Smooth muscle cell (in vitro differentiated cells): ENCODE results near the gene NTRK2. TPM values are rescaled to one million over a fixed set of nuclear protein-coding genes. Genes with fewer than 3 reads are reported as not detected.

Experiments
- DNase-seq: peaks from one replicate; lab custom pipeline; 2025; ENCODE audit not compliant: unreplicated experiment; lab: John Stamatoyannopoulos, UW
- H2AFZ ChIP-seq: fragments of 200-600 bp; sonication (generic); 2 replicates; pipeline ENCODE4 v1.6.0; 2016; ENCODE audit warnings: antibody characterized with exemption, low read depth, mild to moderate bottlenecking
- H3F3A ChIP-seq: fragments of 200-600 bp; sonication (generic); 2 replicates; pipeline ENCODE4 v1.6.0; 2017; ENCODE audit warnings: antibody characterized with exemption, low read depth
- H3K27ac ChIP-seq: fragments of 200-600 bp; sonication (generic); 2 replicates; pipeline ENCODE4 v1.5.1; 2016; ENCODE audit warnings: low read depth, mild to moderate bottlenecking
- H3K27me3 ChIP-seq: fragments of 200-600 bp; sonication (generic); 2 replicates; pipeline ENCODE4 v1.6.1; 2016; ENCODE audit warnings: low read depth, mild to moderate bottlenecking
- H3K36me3 ChIP-seq: fragments of 200-600 bp; sonication (generic); 2 replicates; pipeline ENCODE4 v1.5.1; 2016; ENCODE audit warnings: low read depth
- H3K4me1 ChIP-seq: fragments of 200-600 bp; sonication (generic); 2 replicates; pipeline ENCODE4 v1.5.1; 2016; ENCODE audit warnings: low read depth
- H3K4me2 ChIP-seq: fragments of 200-600 bp; sonication (generic); 2 replicates; pipeline ENCODE4 v1.6.0; 2016; ENCODE audit warnings: mild to moderate bottlenecking
- H3K4me3 ChIP-seq: fragments of 200-600 bp; sonication (generic); 2 replicates; pipeline ENCODE4 v1.5.1; 2016; ENCODE audit warnings: mild to moderate bottlenecking
- H3K79me2 ChIP-seq: fragments of 200-600 bp; sonication (generic); 2 replicates; pipeline ENCODE4 v1.6.0; 2016; ENCODE audit warnings: low read depth, mild to moderate bottlenecking
- H3K9ac ChIP-seq: fragments of 200-600 bp; sonication (generic); 2 replicates; pipeline ENCODE4 v1.6.0; 2016; ENCODE audit warnings: low read depth
- H3K9me3 ChIP-seq: fragments of 200-600 bp; sonication (generic); replicated peaks from 2 replicates; pipeline ENCODE4 v1.5.1; 2016; ENCODE audit warnings: low read depth
- H4K20me1 ChIP-seq: fragments of 200-600 bp; sonication (generic); 2 replicates; pipeline ENCODE4 v1.6.0; 2016; ENCODE audit warnings: low read depth
- WGBS: methylation state at CpG from one replicate; pipeline ENCODE4 v1.1.7; 2016; ENCODE audit warnings: low lambda C conversion rate; 5-methylcytosine and 5-hydroxymethylcytosine counted together
- polyA plus RNA-seq: library from polyadenylated mRNA; unstranded; fragments of >200 nt; fragmentation: Nextera tagmentation; extraction: Ambion mirVana; gene quantifications from 2 replicates; pipeline ENCODE4 v1.2.1, GENCODE V29; 2016
- total RNA-seq: library from RNA; depleted of rRNA; stranded (reverse); fragments of >200 nt; gene quantifications from 2 replicates; pipeline ENCODE4 v1.2.3, GENCODE V29; 2014
- TF ChIP-seq, protein P1 (sequence below): fragments of 200-600 bp; sonication (generic); IDR thresholded peaks from 2 replicates; pipeline ENCODE4 v1.5.1; 2017; ENCODE audit warnings: borderline replicate concordance, mild to moderate bottlenecking, antibody characterized with exemption; ENCODE audit not compliant: insufficient read depth, poor library complexity, severe bottlenecking

Gene NTRK2
- total and polyA plus RNA-seq, 2 experiments from 2014 or later: 1.7 to 3.9 TPM

- Histone ChIP-seq H3F3A (no peaks in the 10 kb centered on the region), H3K4me2 (no peak overlapping the region), H3K9ac (no peak overlapping the region), H3K79me2 (no peaks in the 10 kb centered on the region), H3K9me3 (no peaks in the 10 kb centered on the region), H3K36me3 (no peaks in the 10 kb centered on the region), H3K27ac (no peak overlapping the region), H3K4me3 (no peak overlapping the region), H3K27me3 (peaks cover 56% of the 10 kb centered on the region), H4K20me1 (no peaks in the 10 kb centered on the region), H2AFZ (no peak overlapping the region), H3K4me1 (no peaks in the 10 kb centered on the region)
- 88% methylated on average over 8 of the region's 8 CpGs for WGBS
- TF ChIP-seq, protein P1, sequence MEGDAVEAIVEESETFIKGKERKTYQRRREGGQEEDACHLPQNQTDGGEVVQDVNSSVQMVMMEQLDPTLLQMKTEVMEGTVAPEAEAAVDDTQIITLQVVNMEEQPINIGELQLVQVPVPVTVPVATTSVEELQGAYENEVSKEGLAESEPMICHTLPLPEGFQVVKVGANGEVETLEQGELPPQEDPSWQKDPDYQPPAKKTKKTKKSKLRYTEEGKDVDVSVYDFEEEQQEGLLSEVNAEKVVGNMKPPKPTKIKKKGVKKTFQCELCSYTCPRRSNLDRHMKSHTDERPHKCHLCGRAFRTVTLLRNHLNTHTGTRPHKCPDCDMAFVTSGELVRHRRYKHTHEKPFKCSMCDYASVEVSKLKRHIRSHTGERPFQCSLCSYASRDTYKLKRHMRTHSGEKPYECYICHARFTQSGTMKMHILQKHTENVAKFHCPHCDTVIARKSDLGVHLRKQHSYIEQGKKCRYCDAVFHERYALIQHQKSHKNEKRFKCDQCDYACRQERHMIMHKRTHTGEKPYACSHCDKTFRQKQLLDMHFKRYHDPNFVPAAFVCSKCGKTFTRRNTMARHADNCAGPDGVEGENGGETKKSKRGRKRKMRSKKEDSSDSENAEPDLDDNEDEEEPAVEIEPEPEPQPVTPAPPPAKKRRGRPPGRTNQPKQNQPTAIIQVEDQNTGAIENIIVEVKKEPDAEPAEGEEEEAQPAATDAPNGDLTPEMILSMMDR: no peak
- DNase-seq: no peak
These were observed 276.5 kb downstream of the NTRK2 start for GRCh38 chr9:84945878-84946538.

DNA sequence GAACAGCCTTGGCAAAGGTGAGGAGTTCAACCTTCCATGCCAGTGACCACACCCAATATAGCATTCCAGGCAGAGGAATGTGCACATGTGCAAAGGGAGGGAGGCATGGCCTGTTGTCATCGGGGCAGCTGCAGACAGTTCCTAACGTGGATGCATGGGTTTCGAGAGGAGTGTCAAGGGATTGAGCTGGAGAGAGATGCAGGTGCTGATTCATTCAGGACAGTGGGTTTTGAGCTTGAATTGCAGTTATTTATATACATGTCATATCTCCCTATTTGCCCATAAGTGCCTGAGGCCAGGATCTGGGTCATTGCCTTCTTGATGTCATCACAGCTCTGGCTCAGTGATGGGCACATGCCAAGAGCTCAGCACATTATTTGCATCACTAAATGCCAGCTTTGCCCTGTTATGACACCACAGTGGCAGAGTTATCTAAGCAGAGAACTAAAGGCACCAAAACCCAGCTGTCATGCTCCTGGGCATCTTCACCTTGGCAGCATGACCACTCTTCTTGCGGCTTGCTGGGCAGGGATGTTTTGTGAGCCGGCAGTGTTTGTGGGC, 278.0 kb downstream of the NTRK2 start:
- Histone ChIP-seq H3K27ac (no peak overlapping the region), H3K36me3 (no peaks in the 10 kb centered on the region), H3K4me1 (no peaks in the 10 kb centered on the region), H2AFZ (no peak overlapping the region), H3F3A (no peaks in the 10 kb centered on the region), H3K4me2 (no peak overlapping the region), H3K4me3 (no peak overlapping the region), H3K79me2 (no peaks in the 10 kb centered on the region), H3K9ac (no peak overlapping the region), H4K20me1 (no peaks in the 10 kb centered on the region), H3K27me3 (peaks cover 70% of the 10 kb centered on the region), H3K9me3 (no peaks in the 10 kb centered on the region)
- WGBS: 87% methylated on average over 5 of the region's 5 CpGs
- TF ChIP-seq, protein P1: no peak
- no peak for DNase-seq

- Histone ChIP-seq H3K79me2 (no peaks in the 10 kb centered on the region), H3F3A (no peaks in the 10 kb centered on the region), H3K4me2 (no peak overlapping the region), H3K4me3 (no peak overlapping the region), H3K27ac (no peak overlapping the region), H4K20me1 (no peaks in the 10 kb centered on the region), H3K36me3 (no peaks in the 10 kb centered on the region), H3K9ac (no peak overlapping the region), H3K9me3 (no peaks in the 10 kb centered on the region), H3K27me3 (peaks cover 64% of the 10 kb centered on the region), H2AFZ (no peak overlapping the region), H3K4me1 (no peaks in the 10 kb centered on the region)
- no peak for DNase-seq
- 97% methylated on average over 4 of the region's 4 CpGs for WGBS
- TF ChIP-seq, protein P1: no peak
These were observed 279.7 kb downstream of the NTRK2 start for GRCh38 chr9:84949258-84949657.

- H3K36me3 ChIP-seq: no peaks in the 10 kb centered on the region
- H3K79me2 ChIP-seq: no peaks in the 10 kb centered on the region
- H4K20me1 ChIP-seq: no peaks in the 10 kb centered on the region
- no peak overlapping the region for H3K4me3 ChIP-seq
- peaks cover 64% of the 10 kb centered on the region for H3K27me3 ChIP-seq
- no peak overlapping the region for H3K4me2 ChIP-seq
- TF ChIP-seq, protein P1: no peak
- no peaks in the 10 kb centered on the region for H3F3A ChIP-seq
- DNase-seq: no peak
- no peaks in the 10 kb centered on the region for H3K4me1 ChIP-seq
- 78% methylated on average over 5 of the region's 5 CpGs for WGBS
- no peak overlapping the region for H2AFZ ChIP-seq
- no peak overlapping the region for H3K27ac ChIP-seq
- H3K9ac ChIP-seq: no peak overlapping the region
- H3K9me3 ChIP-seq: no peaks in the 10 kb centered on the region
These were observed 280.4 kb downstream of the NTRK2 start for GRCh38 chr9:84949971-84950370.
